HG02973 (cell line): ENCODE results near the gene DOCK8.

Experiments used
- ATAC-seq: cut with Tn5 transposase; IDR thresholded peaks from one replicate; pipeline ENCODE4 v1.9.1; 2021; ENCODE audit warnings: moderate library complexity; ENCODE audit not compliant: unreplicated experiment

The DOCK8 gene

DNA sequence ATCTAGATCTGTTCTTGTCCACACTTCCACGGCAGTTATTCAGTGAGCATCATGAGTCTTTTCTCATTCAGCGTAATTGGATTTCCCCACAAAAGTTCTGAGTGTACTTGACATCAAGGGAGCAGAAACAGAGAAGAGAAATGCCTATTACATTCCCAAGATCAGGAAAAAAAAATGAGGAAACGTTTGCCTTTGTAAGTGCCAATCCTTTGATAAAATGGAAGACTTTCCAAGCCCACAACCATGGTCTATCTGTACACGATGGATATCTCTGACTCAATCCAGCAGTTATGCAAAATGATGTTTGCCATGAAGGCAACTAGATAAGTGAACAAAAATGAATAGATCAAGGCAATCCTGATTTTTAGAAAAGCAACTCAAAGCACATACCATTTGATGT lies 235.9 kb downstream of the DOCK8 start:
- no peak for ATAC-seq

DNA sequence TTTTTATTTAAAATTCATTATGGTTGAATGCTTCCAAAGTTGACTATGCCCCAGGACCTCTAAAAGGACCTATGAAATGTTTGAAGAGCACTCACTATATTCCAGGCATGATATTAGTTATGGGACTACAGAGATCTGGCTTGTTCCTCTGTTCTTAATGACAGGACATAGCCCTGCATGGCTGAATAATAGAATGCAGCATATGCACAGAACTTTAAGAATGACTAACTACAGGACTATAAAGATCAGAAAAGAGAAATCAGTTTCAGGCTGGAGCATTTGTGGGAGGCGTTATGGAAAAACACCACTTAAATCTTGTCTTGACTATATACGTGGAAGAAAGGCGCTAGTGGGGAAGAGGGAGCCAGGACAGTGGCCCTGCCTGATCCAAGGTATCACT lies 239.2 kb downstream of the DOCK8 start:
- ATAC-seq: no peak

DNA sequence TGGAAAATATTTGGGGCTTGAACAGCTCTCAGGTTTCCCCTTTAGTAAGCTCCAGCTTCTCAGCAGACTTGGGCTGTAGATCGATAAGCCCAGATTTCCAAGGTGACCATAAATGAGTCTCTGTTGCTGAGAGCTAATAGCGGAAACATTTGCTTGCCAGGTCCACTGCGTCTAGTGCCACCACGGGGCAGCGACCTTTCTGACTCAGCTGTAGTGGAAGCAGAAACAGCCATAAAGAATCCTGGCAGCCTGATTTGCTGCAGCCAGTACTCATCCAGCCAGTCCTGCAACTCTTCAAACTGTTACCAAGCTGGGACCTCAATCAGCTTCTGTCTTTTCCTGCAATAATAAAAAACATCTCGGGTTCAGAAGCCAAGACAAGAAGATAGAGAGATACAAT lies 241.7 kb downstream of the DOCK8 start:
- no peak for ATAC-seq

DNA sequence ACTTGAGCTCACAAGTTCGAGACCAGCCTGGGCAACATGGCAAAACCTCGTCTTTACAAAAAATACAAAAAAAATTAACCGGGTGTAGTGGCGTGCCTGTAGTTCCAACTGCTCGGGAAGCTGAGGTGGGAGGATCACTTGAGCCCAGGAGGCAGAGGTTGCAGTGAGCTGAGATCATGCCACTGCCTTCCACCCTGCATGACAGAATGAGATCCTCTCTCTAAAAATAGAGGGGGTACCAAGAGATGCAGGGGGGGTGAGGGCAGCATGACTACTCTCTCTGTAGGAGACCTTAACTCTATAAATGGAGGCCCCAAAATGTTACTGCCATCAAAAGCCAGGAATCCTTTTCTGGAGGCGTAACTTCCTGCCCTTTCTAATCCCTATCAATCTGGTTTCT lies 243.9 kb downstream of the DOCK8 start:
- no peak for ATAC-seq

DNA sequence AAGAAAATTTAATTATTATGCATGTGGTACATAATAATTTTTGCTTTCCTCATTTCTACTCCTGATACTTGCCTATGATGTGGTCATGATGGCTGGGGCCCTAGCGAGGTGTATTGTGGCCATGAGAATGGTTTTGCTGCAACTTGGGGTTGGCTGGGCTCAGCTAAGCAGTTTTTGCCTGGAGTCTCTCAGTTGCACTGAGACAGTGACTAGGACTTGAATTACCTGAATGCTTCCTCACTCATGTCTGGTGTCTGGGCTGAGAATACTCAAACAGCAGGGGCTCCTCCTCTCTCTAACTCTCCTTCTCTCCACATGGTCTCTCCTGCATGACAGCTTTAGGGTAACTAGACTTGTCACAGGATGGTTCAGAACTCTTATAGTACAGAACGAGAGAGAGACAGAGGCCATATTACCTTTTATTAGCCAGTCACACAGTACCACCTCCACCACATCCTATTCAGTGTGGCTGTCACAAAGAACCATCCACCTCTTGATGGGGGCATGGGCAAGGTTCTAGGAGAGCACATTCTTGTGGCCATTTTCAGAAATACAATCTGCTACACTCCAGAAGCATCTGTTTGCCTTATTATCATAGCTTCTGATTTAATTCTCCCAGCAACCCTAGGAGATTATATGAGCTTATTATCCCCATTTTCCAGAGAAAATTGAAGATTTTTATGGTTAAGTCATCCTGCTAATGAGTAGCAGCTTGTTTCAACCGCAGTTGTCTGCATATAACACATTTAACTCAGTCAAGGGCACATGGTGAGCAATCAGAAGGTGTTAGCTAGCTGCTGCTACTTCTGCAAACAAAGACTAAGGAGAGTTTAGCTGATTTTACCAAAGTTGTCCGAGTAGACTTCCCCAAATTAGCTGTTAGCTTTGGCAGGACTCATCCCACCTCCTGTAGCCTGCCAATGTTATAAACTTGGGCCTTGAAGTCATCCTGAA lies 245.1 kb downstream of the DOCK8 start:
- no peak for ATAC-seq

DNA sequence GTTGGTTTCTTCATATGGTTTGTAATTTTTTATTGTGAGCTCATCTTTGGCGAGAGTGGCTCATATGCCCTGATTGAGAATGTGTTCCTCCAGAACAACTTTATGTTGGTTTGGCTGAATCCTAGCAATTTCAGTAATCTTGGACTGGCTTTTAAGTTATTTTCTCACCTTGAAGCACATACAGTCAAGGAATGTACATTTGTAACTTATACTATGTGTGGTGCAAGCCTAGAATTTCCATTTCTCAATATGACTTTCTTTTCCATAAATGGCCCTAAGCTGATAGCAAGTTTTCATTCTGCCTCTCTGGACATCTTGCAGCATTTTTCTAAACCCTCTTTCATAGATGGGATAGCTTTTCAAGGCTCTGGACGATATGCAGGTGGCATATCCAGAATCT lies 247.5 kb downstream of the DOCK8 start:
- no peak for ATAC-seq

- no peak for ATAC-seq
These were observed 247.9 kb downstream of the DOCK8 start for GRCh38 chr9:462606-463005.

- ATAC-seq: no peak
These were observed 248.9 kb downstream of the DOCK8 start for GRCh38 chr9:463455-464171.

DNA sequence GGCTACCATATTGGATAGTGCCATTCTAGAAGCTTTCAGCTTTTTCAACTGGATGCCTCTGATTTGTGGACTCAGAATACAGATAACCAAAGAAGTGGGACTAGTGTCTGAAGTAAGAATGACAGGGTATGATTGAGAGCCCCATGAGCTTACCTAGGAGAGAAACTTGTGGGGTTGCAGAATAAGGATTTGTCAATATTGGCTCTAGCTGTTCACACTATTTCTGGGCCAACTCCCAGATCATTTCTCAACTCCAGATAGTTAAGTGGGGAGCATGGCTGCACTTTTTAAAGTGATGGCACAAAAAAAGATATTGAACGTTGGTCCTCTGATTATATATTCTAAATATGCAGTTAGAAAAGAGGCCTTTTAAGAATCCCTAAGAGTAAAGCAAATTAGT lies 252.1 kb downstream of the DOCK8 start:
- no peak for ATAC-seq

- no peak for ATAC-seq
These were observed 254.2 kb downstream of the DOCK8 start for GRCh38 chr9:468766-469426.

DNA sequence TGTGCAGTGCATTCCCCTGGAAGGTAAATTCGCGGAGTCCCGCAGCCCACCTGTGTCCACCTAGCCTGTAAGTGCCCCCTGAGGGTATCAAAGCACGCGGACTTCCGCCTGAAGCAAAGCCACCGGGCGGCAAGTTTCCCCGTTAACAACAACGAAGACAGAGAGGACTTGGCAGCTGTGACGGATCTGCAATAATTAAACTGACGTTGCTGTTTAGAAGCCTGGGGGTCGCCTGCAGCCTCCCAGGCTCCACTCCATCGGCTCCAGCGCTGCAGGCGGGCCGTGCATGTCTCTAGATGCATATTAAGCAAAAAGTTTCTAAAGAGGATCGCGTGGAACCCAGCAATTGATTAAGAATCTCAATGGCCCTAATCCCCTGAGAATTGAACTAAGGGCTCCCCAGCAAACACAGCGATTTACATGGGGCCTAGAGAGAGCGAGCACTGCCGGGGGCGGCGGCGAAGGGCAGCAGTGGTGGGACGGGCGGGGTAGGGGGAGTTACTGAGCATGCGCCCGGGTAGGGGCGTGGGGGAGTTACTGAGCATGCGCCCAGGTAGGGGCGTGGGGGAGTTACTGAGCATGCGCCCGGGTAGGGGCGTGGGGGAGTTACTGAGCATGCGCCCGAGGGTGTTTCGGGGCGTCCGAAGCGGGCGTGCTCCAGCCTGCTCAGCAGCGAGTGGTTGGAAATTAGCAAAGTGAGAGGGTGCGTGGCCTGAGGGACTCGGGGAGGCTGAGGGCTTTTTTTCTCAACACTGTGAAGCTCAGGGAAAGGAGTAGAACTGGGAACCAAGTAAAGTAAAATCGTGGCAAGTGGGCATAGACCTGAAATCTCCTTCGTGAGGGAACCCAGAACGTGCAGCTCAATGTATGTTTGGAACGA lies 255.2 kb downstream of the DOCK8 start:
- peak; percentile 85 for ATAC-seq

- ATAC-seq: peak; percentile 0
These were observed 256.0 kb downstream of the DOCK8 start for GRCh38 chr9:470552-471194.

DNA sequence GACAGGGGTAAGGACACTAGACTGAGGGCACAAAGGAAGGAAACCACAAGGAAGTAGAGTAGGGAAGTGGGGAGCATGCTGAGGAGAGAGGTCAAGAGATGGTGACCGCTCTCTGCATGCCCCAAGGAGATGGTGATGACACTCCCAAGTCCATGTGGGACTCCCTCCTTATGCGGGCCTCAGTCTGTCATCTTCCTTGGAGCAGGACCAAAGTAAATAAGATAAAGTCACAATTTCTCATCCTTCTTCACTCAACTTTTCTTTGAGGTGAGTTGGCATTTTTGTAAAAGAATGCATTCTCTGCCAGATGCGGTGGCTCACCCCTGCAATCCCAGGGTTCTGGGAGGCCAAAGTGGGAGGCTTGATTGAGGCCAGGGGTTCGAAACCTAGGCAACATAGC lies 256.7 kb downstream of the DOCK8 start:
- no peak for ATAC-seq

DNA sequence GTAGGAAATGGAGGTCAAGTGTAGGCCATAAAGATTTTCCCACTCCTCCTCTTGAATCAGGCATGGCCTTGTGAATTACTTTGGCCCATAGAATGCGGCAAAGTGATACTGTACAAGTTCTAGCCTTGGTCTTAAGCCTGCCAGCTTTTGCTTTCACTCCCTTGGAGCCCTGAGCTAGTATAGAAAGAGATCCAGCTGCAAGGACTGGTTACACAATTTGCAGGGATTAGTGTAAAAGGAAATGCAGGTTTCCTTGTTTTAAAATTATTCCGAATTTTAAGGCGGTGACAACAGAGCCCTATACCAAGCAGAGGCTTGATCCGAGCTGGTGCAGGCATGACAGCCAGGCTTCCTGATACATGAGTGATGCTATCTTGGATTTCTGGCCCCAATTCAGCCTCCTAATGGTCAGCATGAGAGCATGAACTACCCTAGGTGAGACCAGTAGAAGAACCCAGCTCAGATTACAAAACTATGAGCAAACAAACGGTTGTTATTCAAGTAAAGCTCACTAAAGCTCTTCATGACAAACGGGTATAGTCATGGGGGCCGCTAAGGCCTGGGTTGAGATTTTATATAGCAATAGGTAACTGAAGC lies 257.9 kb downstream of the DOCK8 start:
- ATAC-seq: no peak

DNA sequence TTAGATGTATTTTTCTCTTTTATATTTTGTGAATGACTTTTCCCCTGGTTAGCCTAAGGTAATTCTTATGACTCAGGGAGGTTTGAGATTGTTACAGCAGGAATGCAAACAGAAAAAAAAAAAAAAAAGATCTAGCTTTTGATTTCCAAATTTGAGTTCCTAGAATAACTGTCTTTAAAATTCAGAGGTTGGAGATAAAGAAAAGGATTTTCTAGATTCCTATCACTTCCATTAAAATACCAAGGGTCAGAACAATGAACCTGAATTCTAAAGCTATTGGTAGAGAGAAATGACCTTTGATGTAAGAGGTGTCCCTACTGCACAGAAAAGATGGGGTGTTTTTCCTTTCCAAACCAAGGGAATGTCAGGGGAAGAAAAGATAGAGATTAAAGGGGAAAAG lies 262.5 kb downstream of the DOCK8 start:
- ATAC-seq: no peak

DNA sequence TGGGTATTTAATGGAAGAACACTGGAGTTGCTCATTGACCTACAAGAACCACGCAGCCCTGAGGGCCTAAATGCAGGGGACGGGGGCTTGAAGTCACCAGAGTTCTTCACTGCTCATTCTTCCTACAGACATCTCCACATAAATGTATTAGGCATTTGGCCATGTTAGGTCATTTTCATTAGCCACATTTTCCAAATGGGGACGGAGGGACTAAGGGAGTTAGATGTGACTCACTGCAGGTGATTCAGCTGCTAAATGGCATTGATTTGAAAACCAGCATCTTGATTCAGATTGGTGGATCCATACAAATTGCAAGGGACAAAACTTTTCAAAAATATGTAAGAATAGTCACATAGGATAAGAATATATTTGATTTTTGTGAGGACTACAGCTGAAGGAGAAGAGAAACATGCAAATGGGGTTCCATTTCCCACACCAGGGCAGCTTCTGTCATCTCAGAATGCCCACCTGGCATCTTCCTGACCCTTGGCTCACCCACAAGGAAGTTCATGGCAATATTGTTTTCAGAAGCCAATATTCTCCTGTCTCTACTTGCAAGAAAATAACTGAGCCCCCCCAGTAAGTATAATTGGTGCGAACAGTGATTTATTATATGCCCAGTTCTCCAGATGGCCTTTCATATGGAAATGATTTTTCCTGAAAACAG lies 264.8 kb downstream of the DOCK8 start:
- ATAC-seq: no peak

GRCh38 chr9:479971-480350 lies 265.3 kb downstream of the DOCK8 start:
- no peak for ATAC-seq

- ATAC-seq: no peak
These were observed 268.1 kb downstream of the DOCK8 start for GRCh38 chr9:482739-483138.

- no peak for ATAC-seq
These were observed 271.5 kb downstream of the DOCK8 start for GRCh38 chr9:486156-486555.
